Measurements from ENCODE around the gene NUMA1.

NUMA1 gene

DNA sequence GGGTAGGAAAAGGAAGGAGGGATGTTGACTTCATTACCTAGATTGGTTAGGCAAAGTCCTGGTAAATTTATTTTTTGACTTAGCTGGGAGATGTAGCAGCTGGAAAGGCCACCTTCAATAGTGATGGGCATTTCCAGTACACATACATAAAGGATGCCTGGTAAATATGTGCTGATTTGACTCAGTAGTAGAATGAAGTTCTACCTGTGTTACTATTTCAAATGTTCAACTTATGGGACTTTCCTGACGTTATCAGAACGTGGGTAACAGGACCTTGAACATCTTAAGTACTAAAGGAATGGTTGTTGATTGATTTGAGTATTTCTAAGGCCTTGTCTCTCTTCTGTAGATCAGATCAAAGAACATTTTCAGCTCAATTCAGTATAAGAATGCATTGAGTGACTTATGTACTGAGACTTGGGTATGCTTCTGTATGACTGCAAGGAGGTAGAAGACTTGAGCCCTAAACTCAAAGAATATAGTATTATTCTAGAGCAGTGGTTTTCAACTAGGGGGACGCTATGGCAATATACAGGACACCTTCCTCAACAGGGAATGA, 124.4 kb downstream of the NUMA1 start:
- no peak for DNase-seq
